HG02884 (cell line): ENCODE results near the gene PNPLA5.

Experiments
- ATAC-seq: cut with Tn5 transposase; IDR thresholded peaks from one replicate; pipeline ENCODE4 v1.9.1; 2021; ENCODE audit warnings: mild to moderate bottlenecking, moderate library complexity; ENCODE audit not compliant: unreplicated experiment

Gene PNPLA5

GRCh38 chr22:43858156-43858895 lies 33.5 kb downstream of the PNPLA5 start:
- no peak for ATAC-seq

GRCh38 chr22:43857367-43857766 lies 34.4 kb downstream of the PNPLA5 start:
- ATAC-seq, result no peak

- ATAC-seq, result no peak
These were observed 36.4 kb downstream of the PNPLA5 start for GRCh38 chr22:43855431-43855830.

- ATAC-seq, result no peak
These were observed 37.0 kb downstream of the PNPLA5 start for GRCh38 chr22:43854786-43855271.

- ATAC-seq, result no peak
These were observed 37.6 kb downstream of the PNPLA5 start for GRCh38 chr22:43854121-43854785.

GRCh38 chr22:43853328-43853931 lies 38.4 kb downstream of the PNPLA5 start:
- ATAC-seq, result no peak

GRCh38 chr22:43852573-43853327 lies 39.1 kb downstream of the PNPLA5 start:
- no peak for ATAC-seq

GRCh38 chr22:43851979-43852307 lies 39.9 kb downstream of the PNPLA5 start:
- no peak for ATAC-seq

- ATAC-seq, result no peak
These were observed 40.5 kb downstream of the PNPLA5 start for GRCh38 chr22:43851058-43851978.

GRCh38 chr22:43850529-43850928 lies 41.3 kb downstream of the PNPLA5 start:
- no peak for ATAC-seq

- ATAC-seq, result no peak
These were observed 42.1 kb downstream of the PNPLA5 start for GRCh38 chr22:43849731-43850130.

- ATAC-seq, result no peak
These were observed 43.2 kb downstream of the PNPLA5 start for GRCh38 chr22:43848366-43849171.

- ATAC-seq, result no peak
These were observed 44.2 kb downstream of the PNPLA5 start for GRCh38 chr22:43847376-43848289.

- no peak for ATAC-seq
These were observed 44.8 kb downstream of the PNPLA5 start for GRCh38 chr22:43846966-43847365.

GRCh38 chr22:43845981-43846380 lies 45.8 kb downstream of the PNPLA5 start:
- no peak for ATAC-seq

- no peak for ATAC-seq
These were observed 47.0 kb downstream of the PNPLA5 start for GRCh38 chr22:43844560-43845545.
